ENCODE results near the gene ZPBP.
A peak's percentile ranks its signal among the peaks of the same experiment; 100 is the strongest.
"Not testable (repeated sequence)": the region's sequence is repeated elsewhere in the genome, so short reads cannot be mapped to it uniquely, and the experiment has no call there.

Gene ZPBP, protein sequence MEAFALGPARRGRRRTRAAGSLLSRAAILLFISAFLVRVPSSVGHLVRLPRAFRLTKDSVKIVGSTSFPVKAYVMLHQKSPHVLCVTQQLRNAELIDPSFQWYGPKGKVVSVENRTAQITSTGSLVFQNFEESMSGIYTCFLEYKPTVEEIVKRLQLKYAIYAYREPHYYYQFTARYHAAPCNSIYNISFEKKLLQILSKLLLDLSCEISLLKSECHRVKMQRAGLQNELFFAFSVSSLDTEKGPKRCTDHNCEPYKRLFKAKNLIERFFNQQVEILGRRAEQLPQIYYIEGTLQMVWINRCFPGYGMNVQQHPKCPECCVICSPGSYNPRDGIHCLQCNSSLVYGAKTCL

DNA sequence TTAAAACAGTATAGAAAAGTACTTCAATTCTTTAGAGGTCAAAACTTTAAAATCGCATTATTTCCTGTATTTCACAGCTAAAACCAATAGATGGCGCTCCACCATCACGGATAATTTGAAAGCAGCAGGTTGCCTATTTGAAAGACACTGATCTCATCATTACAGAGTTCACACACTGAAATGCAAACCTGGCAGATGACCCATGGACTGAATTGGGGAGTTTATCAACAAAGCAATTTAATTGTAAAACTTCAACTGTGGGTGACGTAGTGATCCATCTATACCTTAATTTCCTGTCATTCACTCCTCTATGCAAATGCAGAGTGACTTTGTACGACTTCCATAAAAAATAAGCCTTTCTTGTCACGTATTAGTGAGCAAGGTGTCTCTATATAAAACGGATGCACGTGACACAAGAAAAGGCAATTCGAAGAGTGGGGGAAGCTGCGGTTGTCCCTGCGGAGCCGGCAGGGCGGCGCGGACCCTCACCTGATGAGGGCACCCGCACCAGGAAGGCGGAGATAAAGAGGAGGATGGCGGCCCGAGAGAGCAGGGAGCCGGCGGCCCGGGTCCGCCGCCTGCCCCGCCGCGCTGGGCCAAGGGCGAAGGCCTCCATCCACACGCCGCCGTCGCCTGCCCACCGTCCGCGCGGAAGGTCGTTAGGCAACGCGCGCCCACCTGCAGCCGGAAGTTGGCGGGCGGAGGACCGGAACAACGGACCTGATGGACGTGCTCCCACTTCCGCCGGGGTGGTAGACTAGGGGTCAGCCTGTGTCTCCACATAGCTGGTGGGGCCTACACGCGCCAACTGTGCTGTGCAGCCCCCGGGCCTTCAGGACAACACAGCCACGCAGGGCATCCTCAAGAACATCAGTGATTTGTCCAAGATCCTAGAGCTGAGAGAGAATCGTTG lies at the start of gene ZPBP:
ZPBP (minus strand) TSS at position 668 of the 913 bp plus-strand sequence; CDS start at position 616, 52 bp downstream.
- no peak for DNase-seq

DNA sequence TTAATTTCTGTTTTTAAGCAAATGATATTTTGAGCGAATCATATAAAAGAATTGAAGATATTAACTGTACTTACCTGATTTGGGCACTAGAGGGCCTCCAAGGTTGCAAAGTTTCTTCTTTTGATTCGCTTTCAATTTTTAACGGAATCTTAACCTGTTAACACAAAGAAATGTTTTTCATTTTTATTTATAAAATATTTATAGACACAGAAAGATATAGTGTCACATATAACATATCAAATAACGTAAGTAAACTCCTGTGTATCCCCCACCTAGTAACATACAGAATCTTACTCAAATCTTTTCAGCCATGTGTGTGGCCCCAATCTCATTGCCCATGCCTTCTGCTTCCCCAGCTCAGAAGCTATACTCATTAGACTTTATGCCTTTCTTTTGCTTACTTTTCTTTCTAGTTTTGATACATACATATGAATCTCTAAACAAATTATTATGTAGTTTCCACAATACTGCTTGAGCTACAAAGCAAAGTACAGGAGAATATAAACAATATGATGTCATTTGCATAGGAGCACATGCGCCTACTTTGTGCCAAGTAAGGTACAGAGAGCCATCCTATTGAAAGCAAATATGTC lies 49.5 kb upstream of the ZPBP start:
- no peak for DNase-seq

DNA sequence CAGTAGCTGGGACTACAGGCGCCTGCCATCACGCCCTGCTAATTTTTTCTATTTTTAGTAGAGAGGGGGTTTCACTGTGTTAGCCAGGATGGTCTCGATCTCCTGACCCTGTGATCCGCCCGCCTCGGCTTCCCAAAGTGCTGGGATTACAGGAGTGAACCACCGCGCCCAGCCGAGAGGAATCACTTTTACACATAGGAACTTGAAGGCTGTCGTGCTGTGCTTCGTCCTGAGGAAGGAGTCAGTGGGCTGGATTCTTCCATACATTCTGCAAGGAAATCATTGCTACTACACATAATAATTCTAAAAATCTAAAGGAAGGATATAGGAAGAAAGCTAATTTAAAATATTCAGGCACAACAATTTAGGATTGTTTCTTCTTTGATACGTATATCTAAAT lies 48.8 kb upstream of the ZPBP start:
- no peak for DNase-seq

DNA sequence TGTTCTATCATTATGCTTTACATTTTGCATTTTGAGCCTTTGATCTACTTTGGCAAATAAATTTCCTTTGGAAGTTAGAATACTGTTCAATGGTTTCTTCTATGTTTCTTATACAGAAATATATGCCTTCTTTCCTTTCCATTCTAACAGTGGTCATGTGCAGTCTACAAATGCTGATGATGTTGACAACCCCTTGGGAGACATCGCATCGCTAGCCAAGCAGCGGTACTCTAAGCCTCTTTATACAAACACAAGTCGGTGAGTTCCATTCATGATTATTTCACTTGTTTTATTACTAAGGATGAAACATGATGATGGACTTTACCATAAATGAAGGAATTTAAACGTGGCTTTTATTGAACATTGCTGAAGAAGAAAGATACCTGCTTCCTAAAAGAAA lies 48.1 kb upstream of the ZPBP start:
- DNase-seq = no peak

DNA sequence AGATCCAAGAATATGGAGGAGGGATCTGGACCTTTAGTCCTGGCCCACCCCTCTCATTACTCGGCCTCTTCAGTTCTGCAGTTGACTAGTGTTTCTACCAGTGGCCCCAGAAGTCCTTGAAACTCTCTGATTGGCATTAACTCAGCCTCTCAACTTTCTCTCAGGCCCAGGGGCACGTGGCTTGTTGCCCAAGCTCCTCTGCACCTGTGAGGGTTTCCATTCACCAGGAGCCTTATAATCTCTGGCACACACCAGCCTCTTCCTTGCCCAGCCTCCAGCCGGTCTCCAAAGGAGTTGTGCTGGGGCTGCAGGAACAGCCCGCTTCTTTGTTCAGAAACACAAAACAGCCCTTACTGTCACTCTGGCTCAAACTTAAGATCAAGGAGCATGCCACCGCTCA lies 47.6 kb upstream of the ZPBP start:
- no peak for DNase-seq

DNA sequence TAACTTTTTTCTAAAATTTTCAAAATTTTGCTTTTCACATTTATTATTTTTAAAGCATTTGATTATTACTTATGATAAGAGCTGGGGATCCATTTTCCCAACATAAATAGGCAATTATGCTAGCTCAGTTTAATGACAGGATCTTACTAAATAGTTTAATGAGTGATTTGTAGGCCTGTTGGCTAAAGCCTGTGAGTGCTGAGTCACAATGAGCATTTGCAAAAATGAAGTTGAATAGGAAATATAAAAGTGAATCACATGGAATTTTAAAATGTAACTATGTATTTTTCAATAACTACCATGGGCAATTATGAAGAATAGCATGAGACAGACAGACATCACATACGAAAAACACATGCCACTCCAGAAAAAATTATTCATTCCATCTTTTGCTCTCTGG lies 45.1 kb upstream of the ZPBP start:
- no peak for DNase-seq

DNA sequence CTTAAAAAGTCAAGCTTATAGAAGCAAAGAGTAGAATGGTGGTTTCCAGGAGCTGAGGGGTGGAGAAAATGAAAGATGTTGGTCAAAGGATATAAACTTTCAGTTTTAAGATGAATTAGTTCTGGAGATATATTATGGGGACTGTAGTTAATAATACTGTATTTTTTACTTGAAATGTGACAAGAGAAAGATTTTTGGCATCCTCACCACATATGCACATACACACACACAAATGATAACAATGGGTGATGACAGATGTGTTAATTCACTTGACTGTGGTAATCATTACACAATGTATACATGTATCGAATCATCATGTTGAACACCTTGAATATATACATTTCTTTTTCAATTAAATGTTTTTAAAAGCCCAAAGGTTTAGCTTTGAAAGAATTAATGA lies 32.7 kb upstream of the ZPBP start:
- no peak for DNase-seq

DNA sequence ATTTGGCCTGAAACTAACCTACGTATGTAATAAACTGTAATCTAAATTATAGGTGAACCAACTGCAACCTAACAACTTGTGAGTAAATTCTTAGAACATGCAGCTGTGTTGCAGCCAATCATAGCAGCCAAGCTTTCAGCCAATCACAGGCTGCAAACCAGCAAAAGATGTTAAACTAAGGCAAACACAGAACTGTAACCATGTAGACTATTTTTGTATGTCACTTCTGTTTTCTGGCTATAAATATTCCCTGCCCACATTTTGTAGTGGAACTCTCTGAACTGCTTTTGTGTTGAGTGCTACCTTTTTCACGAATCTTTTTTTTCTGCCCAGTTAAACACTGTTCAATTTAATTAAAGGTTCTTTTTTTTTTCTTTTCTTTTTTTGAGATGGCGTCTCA lies 28.2 kb upstream of the ZPBP start:
- DNase-seq = no peak

DNA sequence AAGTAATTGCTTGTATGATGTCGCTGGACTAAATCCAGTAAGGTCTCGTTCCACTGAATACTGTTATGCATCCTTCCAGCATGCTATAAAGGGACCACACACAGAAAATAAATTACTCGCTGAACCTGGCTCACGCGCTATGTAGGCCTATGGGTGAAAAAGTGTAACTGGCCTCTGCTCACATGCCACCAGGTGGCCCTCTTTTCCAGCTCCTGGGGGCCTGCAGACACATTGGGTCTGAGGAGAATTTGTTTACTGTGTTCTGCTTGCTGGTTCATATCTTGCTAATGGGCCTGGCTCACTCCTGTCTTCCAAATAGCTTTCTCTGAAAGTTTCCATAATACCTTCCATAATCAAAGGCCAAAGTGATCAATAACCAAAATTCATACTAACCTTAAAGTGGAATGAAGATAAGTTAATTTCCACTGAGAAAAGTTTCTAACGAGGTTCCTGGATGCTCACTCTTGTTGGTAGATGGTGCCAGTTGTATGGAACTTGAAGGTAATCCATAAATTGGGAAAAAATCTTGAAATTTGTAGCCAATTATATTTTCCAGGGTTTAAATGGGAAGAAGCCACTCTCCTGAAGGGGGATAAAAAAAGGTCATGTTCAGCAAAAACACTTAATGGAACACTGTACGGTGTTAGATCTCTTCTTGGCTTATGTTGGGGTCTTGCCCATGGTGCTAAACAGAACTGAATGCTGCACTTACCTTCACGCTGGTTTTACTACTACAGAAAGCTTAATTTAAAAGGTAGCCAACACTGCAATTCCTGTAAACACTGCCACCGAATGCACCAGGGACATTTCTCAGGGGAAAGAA lies 27.0 kb upstream of the ZPBP start:
- no peak for DNase-seq

DNA sequence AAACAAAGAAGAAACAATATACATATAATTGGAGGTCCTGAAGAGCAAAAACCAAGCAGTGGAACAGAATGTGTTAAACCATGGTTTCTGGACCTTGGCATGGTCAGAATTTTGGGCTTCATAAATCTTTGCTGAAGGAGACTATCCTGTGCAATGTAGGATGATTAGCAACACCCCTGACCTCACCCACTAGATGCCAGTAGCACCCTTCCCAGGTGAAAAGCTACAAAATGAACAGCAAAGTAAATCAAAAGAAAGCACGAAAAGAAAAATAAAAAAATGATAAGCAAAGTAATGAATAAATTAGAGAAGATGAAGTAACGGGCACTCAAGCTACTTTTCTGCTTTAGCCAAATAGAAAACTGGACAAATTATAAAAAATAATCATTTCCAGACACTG lies 19.2 kb upstream of the ZPBP start:
- DNase-seq = no peak

DNA sequence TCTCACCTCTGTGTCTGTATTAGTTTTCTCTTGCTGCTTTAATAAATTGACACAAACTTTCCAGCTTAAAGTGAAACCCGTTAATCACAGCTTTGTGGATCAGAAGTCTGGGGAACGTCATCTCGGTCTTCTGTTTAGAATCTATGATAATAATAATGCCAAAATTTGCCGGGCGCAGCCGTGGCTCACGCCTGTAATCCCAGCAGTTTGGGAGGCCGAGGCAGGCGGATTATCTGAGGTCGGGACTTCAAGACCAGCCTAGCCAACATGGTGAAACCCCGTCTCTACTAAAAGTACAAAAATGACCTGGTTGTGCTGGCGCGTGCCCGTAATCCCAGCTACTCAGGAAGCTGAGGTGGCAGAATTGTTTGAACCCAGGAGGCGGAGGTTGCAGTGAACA lies 8.8 kb upstream of the ZPBP start:
- DNase-seq = no peak

DNA sequence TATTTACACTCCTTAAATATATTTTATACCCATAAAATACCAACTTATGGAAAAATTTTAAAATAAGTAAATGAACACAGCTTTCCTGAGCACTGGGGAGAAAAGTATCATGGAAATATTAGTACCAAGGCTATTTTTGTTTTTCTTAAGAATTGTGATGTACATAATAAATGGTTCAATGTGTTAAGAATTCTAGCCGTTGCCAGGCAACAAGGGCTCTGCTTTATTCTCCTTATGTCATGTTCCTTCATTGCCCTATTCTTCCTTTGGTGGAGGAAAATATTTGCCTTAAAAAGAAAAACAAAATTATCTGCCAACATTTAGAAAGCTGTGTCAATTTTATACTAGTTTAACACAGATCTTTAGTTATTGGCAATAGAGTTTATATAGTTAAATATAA lies 2.6 kb upstream of the ZPBP start:
- DNase-seq = no peak

DNA sequence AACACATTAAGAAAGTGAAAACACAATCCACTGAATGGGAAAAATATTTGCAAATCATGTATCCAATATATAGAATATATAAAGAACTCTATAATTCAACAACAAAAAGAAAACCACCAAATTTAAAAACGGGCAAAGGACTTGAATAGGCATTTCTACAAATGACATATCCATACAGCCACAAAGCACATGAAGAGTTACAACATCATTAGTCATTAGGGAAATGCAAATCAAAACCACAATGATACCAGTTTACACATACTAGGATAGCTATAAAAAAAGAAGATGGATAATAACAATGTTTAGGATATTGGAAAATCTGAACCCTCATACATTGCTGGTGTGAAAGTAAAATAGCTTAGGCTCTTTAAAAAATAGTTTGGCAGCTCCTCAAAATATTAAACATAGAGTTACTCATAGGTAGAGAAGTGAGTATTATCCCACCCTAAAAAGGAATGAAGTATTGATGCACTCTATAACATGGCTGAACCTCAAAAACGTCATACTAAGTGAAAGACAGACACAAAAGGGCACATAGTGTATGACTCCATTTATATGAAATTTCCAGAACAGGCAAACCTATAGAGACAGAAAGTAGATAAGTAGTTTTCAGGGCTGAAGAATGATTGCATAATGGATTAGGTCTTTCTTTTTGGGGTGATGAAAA lies 4.5 kb downstream of the ZPBP start:
- no peak for DNase-seq

DNA sequence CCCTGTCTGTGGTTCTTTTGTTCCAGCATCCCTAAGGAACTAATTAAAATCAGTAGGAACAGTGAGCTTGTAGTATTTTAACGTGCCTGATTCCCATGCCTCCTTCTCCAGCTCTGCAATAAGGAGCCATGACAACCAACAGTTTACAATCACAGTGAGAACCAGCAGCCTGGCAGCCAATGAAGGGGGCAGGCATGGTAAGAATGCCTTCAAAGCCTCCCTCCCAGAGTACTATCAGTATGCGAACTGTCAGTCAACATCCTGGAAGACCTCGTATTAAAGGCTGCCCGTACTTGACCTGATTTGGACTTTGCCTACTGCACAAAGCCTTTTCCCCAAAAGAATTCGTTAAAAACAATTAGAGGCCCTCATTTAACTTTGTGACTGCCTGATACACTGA lies 7.7 kb downstream of the ZPBP start:
- no peak for DNase-seq

DNA sequence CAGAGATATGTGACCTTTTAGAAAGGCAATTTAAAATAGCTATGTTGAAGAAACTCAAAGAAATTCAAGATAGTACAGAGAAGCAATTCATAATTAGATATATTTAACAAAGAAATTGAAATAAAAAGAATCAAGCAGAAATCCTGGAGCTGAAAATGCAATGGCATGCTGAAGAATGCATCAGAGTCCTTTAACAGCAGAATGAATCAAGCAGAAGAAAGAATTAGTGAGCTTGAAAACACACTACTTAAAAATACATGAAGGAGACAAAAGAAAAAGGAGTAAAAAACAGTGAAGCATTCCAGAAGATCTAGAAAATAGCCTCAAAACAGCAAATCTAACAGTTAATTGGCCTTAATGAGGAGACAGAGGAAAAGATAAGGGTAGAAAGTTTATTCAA lies 20.0 kb downstream of the ZPBP start:
- no peak for DNase-seq

DNA sequence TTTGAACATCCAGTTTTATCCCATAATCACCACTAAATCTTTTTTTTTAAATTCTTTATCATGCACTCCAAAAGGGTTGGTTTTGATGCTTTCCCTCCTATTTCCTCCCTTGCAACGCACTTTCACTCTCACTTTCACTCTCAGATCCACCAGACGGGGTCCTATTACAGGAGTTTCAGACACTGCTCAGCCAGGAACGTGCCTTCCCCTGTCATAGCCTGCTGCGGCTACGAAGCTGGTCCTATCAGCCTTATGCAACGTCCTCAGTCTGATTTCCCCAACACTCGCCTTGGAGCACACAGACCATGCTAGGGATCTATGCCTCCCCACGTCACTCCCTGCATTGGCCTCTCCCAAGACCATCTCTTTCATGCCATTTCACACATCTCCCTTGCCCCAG lies 23.4 kb downstream of the ZPBP start:
- DNase-seq = no peak

DNA sequence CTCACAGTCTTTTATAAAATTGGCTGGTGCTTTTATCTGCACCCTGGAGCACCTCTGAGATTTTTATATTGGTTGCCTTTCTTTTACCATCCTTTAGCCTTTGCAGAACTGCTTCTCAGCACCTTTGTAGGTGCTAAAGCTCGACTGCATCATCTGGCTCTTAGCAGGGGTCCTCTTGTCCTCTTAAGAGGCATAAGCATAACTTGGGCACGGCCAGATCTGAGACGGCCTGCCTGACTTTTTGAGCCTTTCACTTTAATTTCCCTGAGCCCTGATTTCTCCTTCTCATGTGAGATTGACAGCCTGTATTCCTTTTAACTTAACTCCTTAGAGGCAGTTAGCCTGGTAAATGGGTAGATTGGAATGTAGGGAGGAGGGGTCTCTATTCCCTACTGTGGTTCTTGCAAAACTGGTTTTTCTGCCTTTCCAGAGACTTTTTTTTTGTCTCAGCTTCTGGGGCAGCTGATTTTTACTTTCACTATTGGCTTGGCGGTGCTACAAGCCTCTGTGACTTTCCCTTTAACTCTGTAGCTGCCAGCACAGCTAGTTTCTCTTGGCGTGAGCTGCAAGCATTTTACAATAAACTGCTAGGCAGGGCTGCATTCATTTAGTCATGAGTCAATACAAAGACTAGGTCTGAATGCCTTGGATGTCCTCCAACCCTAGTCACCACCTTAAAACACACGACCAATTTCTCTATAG lies 24.0 kb downstream of the ZPBP start:
- DNase-seq = peak; percentile 1

DNA sequence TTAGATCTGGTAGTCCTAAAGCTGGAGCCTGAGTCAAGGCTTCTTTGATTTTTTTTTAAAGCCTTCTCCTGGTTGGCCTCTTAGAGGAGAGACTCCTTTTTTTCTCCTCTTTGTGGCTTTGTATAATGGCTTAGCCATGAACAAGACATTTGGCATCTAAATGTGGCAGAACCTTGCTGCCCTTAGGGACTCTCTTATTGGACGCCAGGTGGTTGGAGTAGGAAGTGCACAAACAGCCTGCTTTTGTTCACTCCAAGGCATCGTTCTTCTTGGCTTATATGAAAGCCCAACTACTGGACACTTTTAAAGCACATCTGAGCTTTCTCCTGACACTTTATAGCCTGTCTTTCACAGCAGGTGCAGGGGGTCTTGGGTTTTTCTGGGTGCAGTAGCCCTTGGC lies 25.0 kb downstream of the ZPBP start:
- DNase-seq = no peak

DNA sequence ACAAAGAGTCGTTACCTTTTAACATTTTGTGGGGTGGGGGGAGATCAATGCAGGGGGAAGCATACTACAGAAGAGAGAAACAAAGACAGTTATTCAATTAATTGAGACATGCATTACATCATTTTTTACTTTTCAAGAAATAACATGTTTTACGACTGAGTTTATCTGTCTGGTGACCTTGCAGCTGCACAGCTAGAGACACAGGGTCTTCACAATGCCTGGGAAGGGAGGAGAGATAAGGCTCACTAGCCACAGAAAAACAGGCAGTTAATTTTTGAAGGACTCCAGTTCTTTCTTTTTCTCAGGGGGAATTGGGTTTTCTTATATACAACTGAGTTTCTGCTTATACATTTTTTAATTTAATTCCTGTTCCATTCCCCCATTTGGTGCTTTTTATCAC lies 30.1 kb downstream of the ZPBP start:
- DNase-seq = no peak

DNA sequence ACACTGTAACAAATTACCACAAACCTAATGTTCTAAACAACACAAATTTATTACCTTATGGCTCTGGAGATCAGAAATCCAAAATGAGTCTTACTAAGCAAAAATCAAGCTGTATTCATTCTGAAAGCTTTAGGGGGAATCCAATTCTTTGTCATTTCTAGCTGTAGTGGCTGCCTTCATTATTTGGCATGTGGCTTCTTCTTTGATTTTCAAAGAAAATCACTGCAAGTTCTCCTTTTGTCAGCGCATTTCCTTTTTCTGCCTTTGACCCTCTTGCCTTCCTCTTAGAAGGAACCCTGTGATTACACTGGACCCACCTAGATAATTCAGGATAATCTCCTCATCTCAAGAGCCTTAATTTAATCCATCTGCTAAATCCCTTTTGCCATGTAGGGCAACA lies 36.9 kb downstream of the ZPBP start:
- DNase-seq = no peak

DNA sequence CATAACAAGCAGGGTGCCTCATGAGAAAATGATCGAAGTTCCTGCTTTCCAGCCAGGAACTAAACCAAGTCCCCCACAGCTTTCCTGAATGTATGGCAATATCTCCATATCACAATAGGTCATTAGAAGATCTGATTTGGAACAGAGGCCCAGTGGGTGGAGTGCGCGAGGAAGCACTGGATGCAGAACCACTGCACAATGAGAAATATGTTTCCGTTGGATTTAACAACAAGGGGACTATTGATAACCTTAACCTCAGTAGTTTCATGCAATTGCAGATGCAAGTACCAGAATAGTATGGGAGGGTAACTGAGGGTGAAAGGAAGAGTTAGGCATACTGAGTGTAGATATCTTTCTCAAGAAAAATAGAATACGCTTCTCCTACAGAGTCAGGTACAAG lies 45.3 kb downstream of the ZPBP start:
- no peak for DNase-seq

DNA sequence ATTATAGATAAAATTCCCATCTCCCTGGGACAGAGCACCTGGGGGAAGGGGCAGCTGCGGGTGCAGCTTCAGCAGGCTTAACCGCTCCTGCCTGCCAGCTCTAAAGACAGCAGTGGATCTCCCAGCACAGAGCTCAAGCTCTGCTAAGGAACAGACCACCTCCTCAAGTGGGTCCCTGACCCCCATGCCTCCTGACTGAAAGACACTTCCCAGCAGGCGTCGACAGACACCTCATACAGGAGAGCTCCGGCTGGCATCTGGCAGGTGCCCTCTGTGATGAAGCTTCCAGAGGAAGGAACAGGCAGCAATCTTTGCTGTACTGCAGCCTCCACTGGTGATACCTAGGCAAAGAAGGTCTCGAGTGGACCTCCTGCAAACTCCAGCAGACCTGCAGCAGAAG lies 51.9 kb downstream of the ZPBP start:
- DNase-seq = not testable (repeated sequence)

Measured in NCI-H1048 (cell line).